GM23248 (cell line): ENCODE data around the gene TGM2. TPM values are rescaled to one million over a fixed set of nuclear protein-coding genes. Genes with fewer than 3 reads are reported as not detected.

Experiments used
- DNase-seq: peaks from one replicate; pipeline ENCODE4 v3.0.0-alpha.2; 2015
- H2AFZ ChIP-seq: fragments of 200-600 bp; sonication (generic); 2 replicates; pipeline ENCODE4 v1.6.1; 2016; ENCODE audit warnings: antibody characterized with exemption
- H3F3A ChIP-seq: fragments of 200-600 bp; sonication (generic); 2 replicates; pipeline ENCODE4 v1.6.1; 2016; ENCODE audit warnings: mild to moderate bottlenecking, antibody characterized with exemption, mixed run types; ENCODE audit not compliant: insufficient read depth
- H3K27ac ChIP-seq: fragments of 200-600 bp; sonication (generic); 2 replicates; pipeline ENCODE4 v1.5.1; 2016; ENCODE audit warnings: mild to moderate bottlenecking
- H3K27me3 ChIP-seq: fragments of 200-600 bp; sonication (generic); replicated peaks from 2 replicates; pipeline ENCODE4 v1.6.1; 2016; ENCODE audit warnings: mild to moderate bottlenecking; ENCODE audit not compliant: insufficient read depth
- H3K36me3 ChIP-seq: fragments of 200-600 bp; sonication (generic); 2 replicates; pipeline ENCODE4 v1.6.1; 2016; ENCODE audit warnings: low read depth, mild to moderate bottlenecking
- H3K4me1 ChIP-seq: fragments of 200-600 bp; sonication (generic); 2 replicates; pipeline ENCODE4 v1.6.1; 2016; ENCODE audit warnings: mild to moderate bottlenecking; ENCODE audit not compliant: insufficient read depth
- H3K4me2 ChIP-seq: fragments of 200-600 bp; sonication (generic); one replicate; pipeline ENCODE4 v1.6.1; 2016; ENCODE audit warnings: mild to moderate bottlenecking; ENCODE audit not compliant: unreplicated experiment
- H3K4me3 ChIP-seq: fragments of 200-600 bp; sonication (generic); 2 replicates; pipeline ENCODE4 v1.5.1; 2016; ENCODE audit warnings: mild to moderate bottlenecking
- H3K79me2 ChIP-seq: fragments of 200-600 bp; sonication (generic); 2 replicates; pipeline ENCODE4 v1.6.1; 2016; ENCODE audit warnings: mild to moderate bottlenecking; ENCODE audit not compliant: insufficient read depth
- H3K9ac ChIP-seq: fragments of 200-600 bp; sonication (generic); 2 replicates; pipeline ENCODE4 v1.6.1; 2016; ENCODE audit warnings: mild to moderate bottlenecking
- H3K9me2 ChIP-seq: fragments of 200-600 bp; sonication (generic); 2 replicates; pipeline ENCODE4 v1.6.1; 2016; ENCODE audit warnings: mixed run types, mild to moderate bottlenecking, moderate library complexity; ENCODE audit not compliant: insufficient read depth
- H3K9me3 ChIP-seq: fragments of 200-600 bp; sonication (generic); one replicate; pipeline ENCODE4 v1.6.1; 2017; ENCODE audit warnings: low read depth
- H4K20me1 ChIP-seq: fragments of 200-600 bp; sonication (generic); 2 replicates; pipeline ENCODE4 v1.6.0; 2016; ENCODE audit not compliant: insufficient read depth
- EZH2 ChIP-seq: fragments of 200-600 bp; sonication (generic); IDR thresholded peaks from 2 replicates; pipeline ENCODE4 v1.6.1; 2018; ENCODE audit warnings: antibody characterized with exemption, mild to moderate bottlenecking; ENCODE audit not compliant: insufficient read depth, poor library complexity, severe bottlenecking
- EZH2phosphoT487 ChIP-seq: fragments of 200-600 bp; sonication (generic); IDR thresholded peaks from 2 replicates; pipeline ENCODE4 v1.6.1; 2018; ENCODE audit warnings: antibody characterized with exemption, moderate library complexity, mild to moderate bottlenecking, low read depth; ENCODE audit not compliant: insufficient read depth
- WGBS, 2 experiments: methylation state at CpG; one replicate each; pipeline ENCODE4 v1.1.6; 2015 to 2017; ENCODE audit warnings: low lambda C conversion rate in 2 of 2, low coverage in 1 of 2; ENCODE audit errors: missing lambda C conversion rate in 2 of 2; 5-methylcytosine and 5-hydroxymethylcytosine counted together
- in situ Hi-C: fragments of 300-500 bp; cut with MboI; formaldehyde crosslinking; loops from 2 replicates; pipeline ENCODE4 v1.15.0; 2020
- polyA plus RNA-seq: library from polyadenylated mRNA; unstranded; fragments of >200 nt; fragmentation: Nextera tagmentation; extraction: Ambion mirVana; gene quantifications from 2 replicates; pipeline ENCODE4 v1.2.1, GENCODE V29; 2016
- total RNA-seq: library from RNA; depleted of rRNA; stranded (reverse); fragments of >200 nt; shearing (Covaris generic); gene quantifications from 2 replicates; pipeline ENCODE4 v1.2.3, GENCODE V29; 2014

The TGM2 gene
- total and polyA plus RNA-seq, 2 experiments from 2014 or later = 254 to 311 TPM

- in situ Hi-C loops = loop anchor here (10.0 kb wide), 1 partner anchor 92 kb away; no protein-coding TSS in a partner anchor
- DNase-seq = no peak
- no peak overlapping the region for H2AFZ ChIP-seq
- no peaks in the 10 kb centered on the region for H4K20me1 ChIP-seq
- H3K9me3 ChIP-seq = no peaks in the 10 kb centered on the region
- H3K9ac ChIP-seq = no peak overlapping the region
- no peak overlapping the region for H3K4me3 ChIP-seq
- no peaks in the 10 kb centered on the region for H3K79me2 ChIP-seq
- 90 to 91% methylated on average over 11 of the region's 11 CpGs for WGBS, 2 experiments
- H3K27me3 ChIP-seq = no peaks in the 10 kb centered on the region
- H3K27ac ChIP-seq = no peak overlapping the region
- H3K36me3 ChIP-seq = no peaks in the 10 kb centered on the region
- no peak overlapping the region for H3K4me2 ChIP-seq
- H3K4me1 ChIP-seq = peaks cover 31% of the 10 kb centered on the region
- no peaks in the 10 kb centered on the region for H3K9me2 ChIP-seq
- no peak for TF ChIP-seq EZH2
- TF ChIP-seq EZH2phosphoT487 = no peak
- H3F3A ChIP-seq = peaks cover 37% of the 10 kb centered on the region
These were observed 1.7 kb upstream of the TGM2 start for GRCh38 chr20:38166703-38167233.

- Histone ChIP-seq H3K9me3 (no peaks in the 10 kb centered on the region), H3K27ac (no peak overlapping the region), H3K4me1 (peaks cover 25% of the 10 kb centered on the region), H3K36me3 (no peaks in the 10 kb centered on the region), H3K9ac (no peak overlapping the region), H4K20me1 (no peaks in the 10 kb centered on the region), H2AFZ (no peak overlapping the region), H3K4me3 (no peak overlapping the region), H3K79me2 (no peaks in the 10 kb centered on the region), H3K9me2 (no peaks in the 10 kb centered on the region), H3F3A (peaks cover 30% of the 10 kb centered on the region), H3K4me2 (no peak overlapping the region), H3K27me3 (no peaks in the 10 kb centered on the region)
- no peak for DNase-seq
- in situ Hi-C loops = loop anchor here (10.0 kb wide), 1 partner anchor 91 kb away; no protein-coding TSS in a partner anchor
- TF ChIP-seq EZH2 (no peak), EZH2phosphoT487 (no peak)
- 87 to 94% methylated on average over 11 of the region's 11 CpGs for WGBS, 2 experiments
These were observed 1.1 kb upstream of the TGM2 start for GRCh38 chr20:38165966-38166702.

- Histone ChIP-seq H3K4me1 (peaks cover 18% of the 10 kb centered on the region), H3K4me3 (peak overlapping the region; percentile 64)
- WGBS, 2 experiments = 84% methylated on average over 14 of the region's 14 CpGs
These were observed 414 bp downstream of the TGM2 start for GRCh38 chr20:38164624-38165088.

GRCh38 chr20:38164069-38164468, 1.0 kb downstream of the TGM2 start:
- H3K9me3 ChIP-seq = no peaks in the 10 kb centered on the region
- H3K9ac ChIP-seq = no peak overlapping the region
- no peak for DNase-seq
- H3K4me2 ChIP-seq = peak overlapping the region; percentile 69
- no peaks in the 10 kb centered on the region for H3K79me2 ChIP-seq
- peaks cover 17% of the 10 kb centered on the region for H3K4me1 ChIP-seq
- in situ Hi-C loops = loop anchor here (10.0 kb wide), 1 partner anchor 89 kb away; no protein-coding TSS in a partner anchor
- no peaks in the 10 kb centered on the region; the same call in 1 of the 2 replicates for H3K36me3 ChIP-seq
- 89 to 91% methylated on average over 5 of the region's 5 CpGs for WGBS, 2 experiments
- no peaks in the 10 kb centered on the region for H4K20me1 ChIP-seq
- H3K27me3 ChIP-seq = no peaks in the 10 kb centered on the region
- H3F3A ChIP-seq = peaks cover 26% of the 10 kb centered on the region
- H3K4me3 ChIP-seq = peak overlapping the region; percentile 64
- H2AFZ ChIP-seq = no peak overlapping the region
- TF ChIP-seq EZH2phosphoT487 = no peak
- no peak for TF ChIP-seq EZH2
- H3K27ac ChIP-seq = no peak overlapping the region
- H3K9me2 ChIP-seq = no peaks in the 10 kb centered on the region

More at GRCh38 chr20:38164624-38165088, 414 bp downstream of the TGM2 start:
- H4K20me1 ChIP-seq = no peaks in the 10 kb centered on the region
- DNase-seq = no peak
- peak overlapping the region; percentile 70; the same call in 1 of the 2 replicates for H2AFZ ChIP-seq
- no peaks in the 10 kb centered on the region for H3K9me2 ChIP-seq
- in situ Hi-C loops = loop anchor here (10.0 kb wide), 1 partner anchor 90 kb away; no protein-coding TSS in a partner anchor
- peak overlapping the region; percentile 32; the same call in 1 of the 2 replicates for H3K9ac ChIP-seq
- H3F3A ChIP-seq = peaks cover 27% of the 10 kb centered on the region
- TF ChIP-seq EZH2phosphoT487 (no peak), EZH2 (no peak)
- H3K9me3 ChIP-seq = no peaks in the 10 kb centered on the region
- no peaks in the 10 kb centered on the region for H3K27me3 ChIP-seq
- H3K36me3 ChIP-seq = no peaks in the 10 kb centered on the region
- H3K27ac ChIP-seq = no peak overlapping the region
- no peaks in the 10 kb centered on the region for H3K79me2 ChIP-seq
- peak overlapping the region; percentile 69 for H3K4me2 ChIP-seq
